Glutamatergic neuron (in vitro differentiated cells): Measurements from ENCODE around the gene ALKBH5. TPM values are rescaled to one million over a fixed set of nuclear protein-coding genes. Genes with fewer than 3 reads are reported as not detected.

Experiments
- DNase-seq: peaks from one replicate; pipeline ENCODE4 v3.0.0; 2022
- H3K27ac Mint-ChIP-seq: one replicate; pipeline ENCODE4 v1.8.0; 2020; ENCODE audit warnings: mild to moderate bottlenecking, mixed read lengths, inconsistent platforms; ENCODE audit not compliant: unreplicated experiment
- H3K27me3 Mint-ChIP-seq: one replicate; pipeline ENCODE4 v1.8.0; 2020; ENCODE audit warnings: mild to moderate bottlenecking, moderate library complexity, mixed read lengths, inconsistent platforms; ENCODE audit not compliant: unreplicated experiment
- H3K36me3 Mint-ChIP-seq: one replicate; pipeline ENCODE4 v1.8.0; 2020; ENCODE audit warnings: mild to moderate bottlenecking, mixed read lengths, inconsistent platforms; ENCODE audit not compliant: unreplicated experiment
- H3K4me1 Mint-ChIP-seq: one replicate; pipeline ENCODE4 v1.8.0; 2020; ENCODE audit warnings: mild to moderate bottlenecking, low read depth, mixed read lengths, inconsistent platforms; ENCODE audit not compliant: unreplicated experiment
- H3K4me3 Mint-ChIP-seq: one replicate; pipeline ENCODE4 v1.8.0; 2020; ENCODE audit warnings: mild to moderate bottlenecking, mixed read lengths, inconsistent platforms; ENCODE audit not compliant: unreplicated experiment
- H3K9me3 Mint-ChIP-seq: one replicate; pipeline ENCODE4 v1.8.0; 2020; ENCODE audit warnings: mild to moderate bottlenecking, moderate library complexity, mixed read lengths, inconsistent platforms; ENCODE audit not compliant: unreplicated experiment
- total RNA-seq: library from RNA; stranded (reverse); fragmentation: NEBNext Ultra II Directional; extraction: Animal tissue kit (Norgen Biotek cat#: 25700); gene quantifications from one replicate; pipeline ENCODE4 v1.2.1, GENCODE V29; 2021; ENCODE audit not compliant: unreplicated experiment
- TF ChIP-seq, protein P1 (sequence below): fragments of 200-600 bp; sonication (generic); IDR thresholded peaks from one replicate; pipeline ENCODE4 v1.5.0; 2021; ENCODE audit not compliant: partially characterized antibody, unreplicated experiment

ALKBH5 gene
- total RNA-seq, 1 donor from 2014 or later: 62.7 TPM

DNA sequence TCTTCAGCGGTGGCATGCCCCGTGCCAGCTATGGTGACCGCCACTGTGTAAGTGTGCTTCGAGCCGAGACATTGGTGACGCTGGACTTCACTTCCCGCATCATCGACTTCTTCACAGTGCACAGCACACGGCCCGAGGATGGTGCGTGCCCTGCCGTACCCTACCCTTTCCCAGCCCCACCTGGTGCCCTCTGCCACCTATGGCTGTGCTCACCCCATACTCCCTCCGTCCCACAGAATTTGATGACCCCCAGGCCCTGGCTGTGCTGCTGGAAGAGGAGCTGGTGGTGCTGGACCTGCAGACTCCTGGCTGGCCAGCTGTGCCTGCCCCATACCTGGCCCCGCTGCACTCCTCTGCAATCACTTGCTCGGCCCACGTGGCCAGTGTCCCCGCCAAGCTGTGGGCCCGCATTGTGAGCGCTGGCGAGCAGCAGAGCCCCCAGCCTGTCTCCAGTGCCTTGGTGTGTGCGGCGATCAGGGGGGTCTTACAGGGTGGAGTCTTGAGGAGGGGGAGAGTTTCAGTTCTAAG lies 51.3 kb downstream of the ALKBH5 start:
- TF ChIP-seq, protein P1, sequence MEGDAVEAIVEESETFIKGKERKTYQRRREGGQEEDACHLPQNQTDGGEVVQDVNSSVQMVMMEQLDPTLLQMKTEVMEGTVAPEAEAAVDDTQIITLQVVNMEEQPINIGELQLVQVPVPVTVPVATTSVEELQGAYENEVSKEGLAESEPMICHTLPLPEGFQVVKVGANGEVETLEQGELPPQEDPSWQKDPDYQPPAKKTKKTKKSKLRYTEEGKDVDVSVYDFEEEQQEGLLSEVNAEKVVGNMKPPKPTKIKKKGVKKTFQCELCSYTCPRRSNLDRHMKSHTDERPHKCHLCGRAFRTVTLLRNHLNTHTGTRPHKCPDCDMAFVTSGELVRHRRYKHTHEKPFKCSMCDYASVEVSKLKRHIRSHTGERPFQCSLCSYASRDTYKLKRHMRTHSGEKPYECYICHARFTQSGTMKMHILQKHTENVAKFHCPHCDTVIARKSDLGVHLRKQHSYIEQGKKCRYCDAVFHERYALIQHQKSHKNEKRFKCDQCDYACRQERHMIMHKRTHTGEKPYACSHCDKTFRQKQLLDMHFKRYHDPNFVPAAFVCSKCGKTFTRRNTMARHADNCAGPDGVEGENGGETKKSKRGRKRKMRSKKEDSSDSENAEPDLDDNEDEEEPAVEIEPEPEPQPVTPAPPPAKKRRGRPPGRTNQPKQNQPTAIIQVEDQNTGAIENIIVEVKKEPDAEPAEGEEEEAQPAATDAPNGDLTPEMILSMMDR: no peak
- no peak overlapping the region for H3K27ac Mint-ChIP-seq

DNA sequence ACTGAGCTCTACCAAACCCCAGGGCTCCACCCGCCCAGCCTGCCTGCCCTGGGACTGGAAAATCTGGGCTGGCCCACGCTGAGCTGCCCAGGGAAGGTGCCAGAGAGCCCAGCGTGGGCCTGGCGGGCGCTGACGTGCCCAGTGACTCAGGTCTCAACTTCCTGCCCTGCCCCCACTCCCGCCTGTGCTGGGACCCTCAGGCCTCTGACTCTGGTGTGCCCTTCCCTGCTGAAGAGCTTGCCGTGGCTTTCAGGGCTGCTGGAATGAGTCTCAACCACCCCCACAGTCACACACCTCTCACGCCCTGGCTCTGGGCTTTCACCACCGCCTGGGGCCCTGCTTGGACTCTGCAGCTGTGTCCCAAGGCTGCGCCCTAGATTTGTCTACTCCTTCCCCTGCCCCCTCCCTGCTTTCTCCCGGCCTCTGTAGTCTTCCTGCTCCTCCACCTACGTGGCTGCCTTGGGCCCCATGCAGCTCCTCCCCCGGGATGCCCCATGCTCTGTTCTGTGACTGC lies 52.2 kb downstream of the ALKBH5 start:
- no peaks in the 10 kb centered on the region for H3K36me3 Mint-ChIP-seq
- H3K9me3 Mint-ChIP-seq: peaks cover 1% of the 10 kb centered on the region

More for the DNA sequence above, 51.3 kb downstream of the ALKBH5 start:
- peaks cover 1% of the 10 kb centered on the region for H3K9me3 Mint-ChIP-seq
- peaks cover 14% of the 10 kb centered on the region for H3K27me3 Mint-ChIP-seq
- H3K4me1 Mint-ChIP-seq: peaks cover 10% of the 10 kb centered on the region
- H3K4me3 Mint-ChIP-seq: no peak overlapping the region
- no peak for DNase-seq
- H3K36me3 Mint-ChIP-seq: no peaks in the 10 kb centered on the region

DNA sequence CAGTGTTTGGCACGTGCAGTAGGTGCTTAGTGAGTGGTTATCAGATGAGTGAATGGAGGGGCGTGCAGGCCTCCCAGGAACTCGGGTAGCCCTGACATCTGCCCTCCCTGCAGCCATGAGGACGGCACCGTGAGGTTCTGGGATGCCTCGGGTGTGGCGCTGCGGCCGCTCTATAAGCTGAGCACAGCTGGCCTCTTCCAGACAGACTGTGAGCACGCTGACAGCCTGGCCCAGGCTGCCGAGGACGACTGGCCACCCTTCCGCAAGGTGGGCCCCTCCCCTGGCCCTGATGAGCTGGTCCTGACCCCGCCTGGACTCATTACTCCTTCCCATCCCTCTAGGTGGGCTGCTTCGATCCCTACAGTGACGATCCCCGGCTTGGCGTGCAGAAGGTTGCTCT lies 52.9 kb downstream of the ALKBH5 start:
- no peaks in the 10 kb centered on the region for H3K36me3 Mint-ChIP-seq
- H3K9me3 Mint-ChIP-seq: peaks cover 3% of the 10 kb centered on the region
- no peak for DNase-seq
- peak overlapping the region; percentile 11 for H3K4me3 Mint-ChIP-seq
- TF ChIP-seq, protein P1: no peak
- H3K4me1 Mint-ChIP-seq: peaks cover 5% of the 10 kb centered on the region
- H3K27ac Mint-ChIP-seq: peak overlapping the region; percentile 29
- H3K27me3 Mint-ChIP-seq: peaks cover 14% of the 10 kb centered on the region

More for the DNA sequence above, 52.2 kb downstream of the ALKBH5 start:
- Mint-ChIP-seq H3K4me3 (peak overlapping the region; percentile 11), H3K27ac (peak overlapping the region; percentile 29), H3K27me3 (peaks cover 14% of the 10 kb centered on the region), H3K4me1 (peaks cover 7% of the 10 kb centered on the region)
- no peak for DNase-seq
- TF ChIP-seq, protein P1: no peak

DNA sequence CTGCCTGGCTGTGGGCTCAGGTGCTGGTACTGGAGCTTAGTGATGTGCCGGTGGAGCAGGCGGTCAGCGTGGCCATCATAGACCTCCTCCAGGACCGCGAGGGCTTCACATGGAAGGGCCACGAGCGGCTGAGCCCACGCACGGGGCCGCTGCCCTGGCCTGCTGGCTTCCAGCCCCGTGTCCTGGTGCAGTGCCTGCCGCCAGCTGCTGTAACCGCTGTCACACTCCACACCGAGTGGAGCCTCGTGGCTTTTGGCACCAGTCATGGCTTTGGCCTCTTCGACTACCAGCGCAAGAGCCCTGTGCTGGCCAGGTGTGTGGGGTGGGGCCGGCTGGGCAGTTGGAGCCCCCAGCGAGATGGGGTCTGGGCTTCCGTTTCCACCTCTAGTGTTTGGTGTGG lies 53.8 kb downstream of the ALKBH5 start:
- Mint-ChIP-seq H3K4me1 (peaks cover 5% of the 10 kb centered on the region), H3K36me3 (no peaks in the 10 kb centered on the region), H3K9me3 (peaks cover 3% of the 10 kb centered on the region), H3K27ac (no peak overlapping the region), H3K4me3 (no peak overlapping the region), H3K27me3 (peaks cover 14% of the 10 kb centered on the region)
- TF ChIP-seq, protein P1: no peak
- DNase-seq: no peak

DNA sequence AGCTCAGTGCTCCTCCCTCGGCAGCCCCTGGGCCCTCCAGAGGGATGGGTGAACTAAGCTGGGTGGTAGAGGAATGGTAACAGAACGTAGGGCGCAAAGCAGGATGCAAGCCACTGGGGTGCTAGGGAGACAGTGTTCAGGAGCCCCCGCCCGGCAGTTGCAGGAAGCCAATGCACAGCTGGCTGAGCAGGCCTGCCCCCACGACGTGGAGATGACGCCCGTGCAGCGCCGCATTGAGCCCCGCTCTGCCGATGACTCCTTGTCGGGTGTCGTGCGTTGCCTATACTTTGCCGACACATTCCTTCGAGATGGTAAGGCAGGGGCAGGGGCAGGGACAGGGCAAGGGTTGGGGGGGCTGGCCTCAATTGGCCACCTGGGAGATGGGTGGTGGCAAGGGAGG lies 54.7 kb downstream of the ALKBH5 start:
- Mint-ChIP-seq H3K36me3 (no peaks in the 10 kb centered on the region), H3K4me3 (no peak overlapping the region), H3K9me3 (peaks cover 1% of the 10 kb centered on the region), H3K27me3 (peaks cover 14% of the 10 kb centered on the region), H3K27ac (no peak overlapping the region), H3K4me1 (peaks cover 5% of the 10 kb centered on the region)
- TF ChIP-seq, protein P1: no peak
- no peak for DNase-seq
